Adrenal gland (tissue), 5 donors: ENCODE results near the gene KCNK6.

Experiments
- CTCF ChIP-seq, 6 experiments: fragments of 450-650 bp in 4 of 6; fragments of 200-600 bp in 2 of 6; sonication (generic) in 1 of 6; IDR thresholded peaks; 1 replicate in 5 of 6; 2 replicates in 1 of 6; pipeline versions ENCODE4 v1.5.1 to v1.8.0; 2016 to 2021; ENCODE audit warnings: antibody characterized with exemption in 6 of 6, mild to moderate bottlenecking in 2 of 6, moderate library complexity in 1 of 6
- POLR2A ChIP-seq, 2 donors: fragments of 450-650 bp; IDR thresholded peaks; one replicate each; pipeline ENCODE4 v1.6.1; 2017; ENCODE audit warnings: antibody characterized with exemption in 2 of 2, mild to moderate bottlenecking in 2 of 2, moderate library complexity in 1 of 2
- donor health status: DM: no; HTN: no; CAD: no.

GRCh38 chr19:38375098-38375493, 55.5 kb downstream of the KCNK6 start:
- TF ChIP-seq CTCF (IDR thresholded peaks at IDR 0.05) (no peak), POLR2A (IDR thresholded peaks at IDR 0.05) (no peak)
